Measurements from ENCODE around the gene PLCD3. TPM values are rescaled to one million over a fixed set of nuclear protein-coding genes. Genes with fewer than 3 reads are reported as not detected.

The PLCD3 gene
- total and polyA plus RNA-seq, 9 of the 15 experiments (the other 6 are each of a cell fraction or from before 2014, with no cell fraction given) = 0.20 to 22.6 (median 7.5) TPM

GRCh38 chr17:45060797-45061605 lies 71.3 kb downstream of the PLCD3 start, which contains the start of gene NMT1 (continued):
- TF ChIP-seq NKRF (IDR thresholded peaks at IDR 0.05; ENCODE audit: borderline replicate concordance) = peak; percentile 35; the same call in 1 of the 2 replicates
- no peak for TF ChIP-seq SAFB2 (IDR thresholded peaks at IDR 0.05; ENCODE audit: borderline replicate concordance, low read depth, low read length, severe bottlenecking)
- TF ChIP-seq, protein P1, sequence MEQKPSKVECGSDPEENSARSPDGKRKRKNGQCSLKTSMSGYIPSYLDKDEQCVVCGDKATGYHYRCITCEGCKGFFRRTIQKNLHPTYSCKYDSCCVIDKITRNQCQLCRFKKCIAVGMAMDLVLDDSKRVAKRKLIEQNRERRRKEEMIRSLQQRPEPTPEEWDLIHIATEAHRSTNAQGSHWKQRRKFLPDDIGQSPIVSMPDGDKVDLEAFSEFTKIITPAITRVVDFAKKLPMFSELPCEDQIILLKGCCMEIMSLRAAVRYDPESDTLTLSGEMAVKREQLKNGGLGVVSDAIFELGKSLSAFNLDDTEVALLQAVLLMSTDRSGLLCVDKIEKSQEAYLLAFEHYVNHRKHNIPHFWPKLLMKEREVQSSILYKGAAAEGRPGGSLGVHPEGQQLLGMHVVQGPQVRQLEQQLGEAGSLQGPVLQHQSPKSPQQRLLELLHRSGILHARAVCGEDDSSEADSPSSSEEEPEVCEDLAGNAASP (IDR thresholded peaks at IDR 0.05) = no peak
- TF ChIP-seq SPI1 (IDR thresholded peaks at IDR 0.05; ENCODE audit: borderline replicate concordance, low read depth, low read length) = peak; percentile 8; the same call in 1 of the 2 replicates
- TF ChIP-seq ZNF583 (CRISPR knock-in tag; IDR thresholded peaks at IDR 0.05) = peak; percentile 77; the same call in 1 of the 2 replicates
- peak; percentile 87 for TF ChIP-seq NR2C1 (IDR thresholded peaks at IDR 0.05)
- peak; percentile 93 for TF ChIP-seq NR2C1 (tag; IDR thresholded peaks at IDR 0.05)
- no peak for TF ChIP-seq ZNF124 (CRISPR knock-in tag; IDR thresholded peaks at IDR 0.05)
- no peak for TF ChIP-seq HOMEZ (CRISPR knock-in tag; IDR thresholded peaks at IDR 0.05)
- peak; percentile 86; the same call in 1 of the 2 replicates for TF ChIP-seq KAT7 (CRISPR knock-in tag; IDR thresholded peaks at IDR 0.05; ENCODE audit: borderline replicate concordance)
- TF ChIP-seq, protein P2, sequence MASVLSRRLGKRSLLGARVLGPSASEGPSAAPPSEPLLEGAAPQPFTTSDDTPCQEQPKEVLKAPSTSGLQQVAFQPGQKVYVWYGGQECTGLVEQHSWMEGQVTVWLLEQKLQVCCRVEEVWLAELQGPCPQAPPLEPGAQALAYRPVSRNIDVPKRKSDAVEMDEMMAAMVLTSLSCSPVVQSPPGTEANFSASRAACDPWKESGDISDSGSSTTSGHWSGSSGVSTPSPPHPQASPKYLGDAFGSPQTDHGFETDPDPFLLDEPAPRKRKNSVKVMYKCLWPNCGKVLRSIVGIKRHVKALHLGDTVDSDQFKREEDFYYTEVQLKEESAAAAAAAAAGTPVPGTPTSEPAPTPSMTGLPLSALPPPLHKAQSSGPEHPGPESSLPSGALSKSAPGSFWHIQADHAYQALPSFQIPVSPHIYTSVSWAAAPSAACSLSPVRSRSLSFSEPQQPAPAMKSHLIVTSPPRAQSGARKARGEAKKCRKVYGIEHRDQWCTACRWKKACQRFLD (CRISPR knock-in tag; IDR thresholded peaks at IDR 0.05) = peak; percentile 80; the same call in 1 of the 2 replicates
- TF ChIP-seq ETV6 (IDR thresholded peaks at IDR 0.05; ENCODE audit: borderline replicate concordance in 1 of 2, low read depth in 2 of 2, low read length in 1 of 2) = no peak
- TF ChIP-seq ETV6 (CRISPR knock-in tag; IDR thresholded peaks at IDR 0.05; ENCODE audit: borderline replicate concordance) = no peak
- no peak for TF ChIP-seq ZSCAN32 (CRISPR knock-in tag; IDR thresholded peaks at IDR 0.05)
- TF ChIP-seq ZNF197 (CRISPR knock-in tag; IDR thresholded peaks at IDR 0.05; ENCODE audit: low read depth) = peak; percentile 95
- no peak for TF ChIP-seq ZNF354B (CRISPR knock-in tag; IDR thresholded peaks at IDR 0.05)
- no peak for TF ChIP-seq IRF9 (tag; IDR thresholded peaks at IDR 0.05)
- TF ChIP-seq, protein P3, sequence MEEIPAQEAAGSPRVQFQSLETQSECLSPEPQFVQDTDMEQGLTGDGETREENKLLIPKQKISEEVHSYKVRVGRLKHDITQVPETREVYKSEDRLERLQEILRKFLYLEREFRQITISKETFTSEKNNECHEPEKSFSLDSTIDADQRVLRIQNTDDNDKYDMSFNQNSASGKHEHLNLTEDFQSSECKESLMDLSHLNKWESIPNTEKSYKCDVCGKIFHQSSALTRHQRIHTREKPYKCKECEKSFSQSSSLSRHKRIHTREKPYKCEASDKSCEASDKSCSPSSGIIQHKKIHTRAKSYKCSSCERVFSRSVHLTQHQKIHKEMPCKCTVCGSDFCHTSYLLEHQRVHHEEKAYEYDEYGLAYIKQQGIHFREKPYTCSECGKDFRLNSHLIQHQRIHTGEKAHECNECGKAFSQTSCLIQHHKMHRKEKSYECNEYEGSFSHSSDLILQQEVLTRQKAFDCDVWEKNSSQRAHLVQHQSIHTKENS (CRISPR knock-in tag; IDR thresholded peaks at IDR 0.05) = no peak
- peak; percentile 12; the same call in 1 of the 2 replicates for TF ChIP-seq ZSCAN29 (IDR thresholded peaks at IDR 0.05)

Measured in K562 (cell line).